ENCODE measurements around the gene C19orf53.
A peak's percentile ranks its signal among the peaks of the same experiment; 100 is the strongest.
"Not testable (repeated sequence)": the region's sequence is repeated elsewhere in the genome, so short reads cannot be mapped to it uniquely, and the experiment has no call there.

C19orf53 gene

GRCh38 chr19:13774217-13775191 lies at the start of gene C19orf53:
Gene C19orf53 (plus strand): TSS chr19:13774456. CDS start chr19:13774478, 22 bp downstream.
- peak; percentile 99 for ATAC-seq
- DNase-seq: peak; percentile 92

DNA sequence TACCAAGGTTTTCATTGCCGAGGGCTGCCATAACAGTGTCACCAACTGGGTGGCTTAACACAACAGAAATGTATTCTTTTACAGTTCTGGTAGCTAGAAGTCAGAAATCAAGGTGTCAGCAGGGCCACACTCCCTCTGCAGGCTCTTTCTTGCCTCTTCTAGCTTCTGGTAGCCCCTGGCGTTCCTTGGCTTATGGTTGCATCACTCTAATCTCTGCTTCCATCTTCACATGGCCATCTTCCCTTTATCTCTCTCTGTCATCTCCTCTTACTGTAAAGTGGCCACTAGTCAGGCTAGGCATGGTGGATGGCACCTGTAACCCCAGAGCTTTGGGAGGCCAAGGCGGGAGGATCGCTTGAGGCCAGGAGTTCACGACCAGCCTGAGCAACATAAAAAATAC lies 47.9 kb upstream of the C19orf53 start:
- no peak for DNase-seq
- ATAC-seq: no peak

DNA sequence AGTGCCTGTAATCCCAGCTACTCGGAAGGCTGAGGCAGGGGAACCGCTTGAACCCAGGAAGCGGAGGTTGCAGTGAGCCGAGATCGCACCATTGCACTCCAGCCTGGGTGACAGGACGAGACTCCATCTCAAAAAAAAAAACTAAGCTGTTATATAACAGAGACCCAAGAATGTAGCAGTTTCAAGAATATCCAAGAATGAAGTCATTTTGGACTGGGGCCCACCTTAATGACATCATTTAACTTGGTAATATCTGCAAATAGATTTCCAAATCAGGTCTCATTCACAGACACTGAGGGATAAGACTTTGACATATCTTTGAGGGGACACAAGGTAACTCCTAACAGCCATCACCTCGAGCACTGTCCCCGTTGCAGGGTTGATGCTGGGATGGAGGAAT lies 46.5 kb upstream of the C19orf53 start:
- DNase-seq (no peak), ATAC-seq (no peak)

DNA sequence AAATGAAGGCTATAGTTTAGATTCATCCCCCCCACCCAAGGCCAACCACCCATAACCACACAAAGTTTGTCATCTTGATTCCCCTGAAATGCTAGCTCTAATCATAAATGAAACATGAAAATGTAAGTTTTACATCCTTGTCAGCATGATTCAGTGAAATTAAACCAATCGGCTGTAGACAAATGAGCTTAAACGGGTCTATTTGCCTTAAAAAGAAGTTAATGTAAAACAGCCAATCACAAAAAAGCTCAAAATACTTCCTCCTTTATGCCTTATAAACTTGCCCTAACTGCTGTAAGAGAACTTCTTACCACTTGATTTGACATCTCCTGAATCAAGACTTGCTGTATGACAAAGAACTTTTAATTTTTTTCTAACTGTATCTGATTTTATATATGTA lies 44.4 kb upstream of the C19orf53 start:
- DNase-seq (no peak), ATAC-seq (no peak)

GRCh38 chr19:13731147-13731964 lies 42.9 kb upstream of the C19orf53 start:
- DNase-seq: peak; percentile 96

DNA sequence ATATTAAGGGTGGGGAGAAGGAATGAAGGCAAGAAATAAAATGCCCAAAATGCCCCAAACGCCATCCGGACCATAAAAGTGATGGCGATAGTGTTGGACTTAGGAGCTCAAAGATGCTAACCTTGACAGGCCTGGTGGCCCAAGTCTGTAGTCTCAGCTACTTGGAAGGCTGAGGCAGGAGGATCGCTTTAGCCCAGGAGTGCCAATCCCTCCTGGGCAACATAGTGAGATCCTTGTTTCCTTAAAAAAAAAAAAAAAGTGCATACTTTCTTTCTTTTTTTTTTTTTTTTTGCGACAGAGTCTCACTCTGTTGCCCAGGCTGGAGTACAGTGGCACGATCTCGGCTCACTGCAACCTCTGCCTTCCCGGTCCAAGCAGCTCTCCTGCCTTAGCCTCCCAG lies 41.9 kb upstream of the C19orf53 start:
- ATAC-seq (no peak), DNase-seq (no peak)

More at GRCh38 chr19:13731147-13731964, 42.9 kb upstream of the C19orf53 start:
- ATAC-seq: peak; percentile 99

GRCh38 chr19:13734751-13735150 lies 39.5 kb upstream of the C19orf53 start:
- DNase-seq: no peak

GRCh38 chr19:13738073-13738472 lies 36.2 kb upstream of the C19orf53 start:
- DNase-seq (no peak), ATAC-seq (no peak)

More at GRCh38 chr19:13734751-13735150, 39.5 kb upstream of the C19orf53 start:
- ATAC-seq: no peak

- no peak for ATAC-seq
- DNase-seq: no peak
Measured at GRCh38 chr19:13741893-13742292, 32.4 kb upstream of the C19orf53 start.

- ATAC-seq: no peak
- DNase-seq: no peak
Measured at GRCh38 chr19:13742756-13743155, 31.5 kb upstream of the C19orf53 start.

DNA sequence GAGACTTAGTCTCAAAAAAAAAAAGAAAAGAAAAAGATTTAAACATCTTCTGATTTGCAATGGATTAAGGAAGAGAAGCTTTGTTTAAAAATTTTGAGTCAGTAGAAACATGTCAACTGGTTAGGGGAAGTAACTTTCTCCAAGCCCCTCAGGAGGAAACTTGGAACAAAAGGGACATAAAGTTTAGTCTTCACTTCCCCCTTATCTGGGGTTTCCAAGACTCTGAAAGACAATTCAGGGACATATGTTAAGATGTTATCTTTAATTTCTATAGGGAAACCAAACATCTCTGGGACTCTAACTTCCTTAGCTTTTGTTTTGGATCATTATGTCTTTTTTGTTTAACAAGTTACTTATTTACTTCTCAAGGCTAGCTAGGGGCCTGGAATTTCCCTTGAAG lies 30.1 kb upstream of the C19orf53 start:
- no peak for ATAC-seq
- DNase-seq: no peak

DNA sequence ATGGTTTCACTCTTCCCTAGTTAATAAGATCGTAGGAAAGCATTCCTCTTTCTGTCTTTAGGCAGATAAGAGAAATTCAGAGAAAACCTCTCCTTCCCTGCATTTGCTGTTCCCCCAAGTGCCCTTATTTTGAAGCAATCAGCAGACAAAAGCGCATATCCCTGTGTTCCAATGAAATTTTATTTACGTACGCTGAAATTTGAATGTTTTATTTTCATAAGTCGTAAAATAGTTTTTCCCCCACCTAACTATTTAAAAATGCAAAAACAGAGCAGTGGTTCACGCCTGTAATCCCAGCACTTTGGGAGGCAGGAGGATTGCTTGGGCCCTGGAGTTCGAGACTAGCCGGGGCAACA lies 27.2 kb upstream of the C19orf53 start:
- ATAC-seq (no peak), DNase-seq (no peak)

- peak; percentile 25 for DNase-seq
- ATAC-seq: no peak
Measured at GRCh38 chr19:13748169-13748828, 26.0 kb upstream of the C19orf53 start.

- DNase-seq: no peak
- ATAC-seq: no peak
Measured at GRCh38 chr19:13751436-13751835, 22.8 kb upstream of the C19orf53 start.

DNA sequence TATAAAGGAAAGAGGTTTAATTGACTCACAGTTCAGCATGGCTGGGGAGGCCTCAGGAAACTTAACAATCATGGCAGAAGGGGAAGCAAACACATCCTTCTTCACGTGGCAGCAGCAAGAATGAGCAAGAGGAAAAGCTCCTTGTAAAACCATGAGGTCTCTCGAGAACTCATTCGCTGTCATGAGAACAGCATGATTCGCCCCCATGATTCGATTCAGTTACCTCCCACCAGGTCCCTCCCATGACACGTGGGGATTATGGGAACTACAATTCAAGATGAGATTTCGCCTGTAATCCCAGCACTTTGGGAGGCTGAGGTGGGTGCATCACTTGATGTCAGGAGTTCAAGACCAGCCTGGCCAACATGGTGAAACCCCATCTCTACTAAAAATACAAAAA lies 20.6 kb upstream of the C19orf53 start:
- not testable (repeated sequence) for ATAC-seq

GRCh38 chr19:13756210-13756609 lies 18.0 kb upstream of the C19orf53 start:
- DNase-seq (no peak), ATAC-seq (no peak)

More for the DNA sequence above, 20.6 kb upstream of the C19orf53 start:
- not testable (repeated sequence) for DNase-seq

DNA sequence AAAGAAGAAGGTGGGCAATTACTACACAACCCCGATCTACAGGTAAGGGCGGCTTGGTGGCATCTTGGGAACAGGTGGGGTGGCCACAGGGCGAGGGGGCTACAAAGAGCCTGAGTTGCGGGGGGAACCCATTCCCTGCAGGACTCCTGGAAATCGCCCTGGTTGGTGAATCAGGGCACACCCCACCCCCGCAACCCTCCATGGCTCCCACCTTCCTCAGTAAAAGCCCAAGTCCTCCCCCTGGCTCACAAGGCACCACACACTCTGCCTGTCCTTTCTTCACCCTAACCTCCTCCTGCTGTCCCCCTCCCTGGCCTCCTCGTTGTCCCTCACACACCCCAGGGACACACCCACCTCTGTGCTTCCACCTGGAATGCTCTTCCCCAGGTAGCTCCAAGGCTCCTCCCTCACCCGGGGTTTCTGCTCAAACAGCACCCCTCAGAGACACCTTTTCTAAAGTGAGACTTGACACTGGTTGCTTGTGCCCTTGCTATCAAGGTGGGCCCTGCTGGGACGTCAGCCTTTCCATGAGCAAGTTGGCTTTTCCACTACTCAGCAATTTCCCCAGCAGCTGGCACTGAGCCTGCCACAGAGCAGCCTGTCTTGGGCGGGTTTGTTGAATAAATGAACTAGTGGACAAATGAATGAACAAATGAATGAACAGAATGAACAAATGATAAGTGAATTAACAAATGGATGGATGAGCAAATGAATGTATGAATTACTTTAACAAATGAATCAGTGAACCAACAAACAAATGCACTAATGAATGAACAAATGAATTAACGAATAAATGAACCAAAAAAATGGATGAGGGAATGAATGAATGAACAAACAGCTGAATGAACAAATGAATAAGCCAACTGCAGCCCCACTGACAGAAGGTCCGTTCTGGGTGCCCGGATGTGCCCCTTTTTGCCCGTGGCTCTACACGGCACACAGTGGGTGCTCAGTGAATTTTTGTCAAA lies 16.2 kb upstream of the C19orf53 start:
- no peak for DNase-seq
- ATAC-seq: no peak

GRCh38 chr19:13758795-13759194 lies 15.5 kb upstream of the C19orf53 start:
- no peak for DNase-seq
- ATAC-seq: no peak

GRCh38 chr19:13761423-13761822 lies 12.8 kb upstream of the C19orf53 start:
- no peak for ATAC-seq
- no peak for DNase-seq

DNA sequence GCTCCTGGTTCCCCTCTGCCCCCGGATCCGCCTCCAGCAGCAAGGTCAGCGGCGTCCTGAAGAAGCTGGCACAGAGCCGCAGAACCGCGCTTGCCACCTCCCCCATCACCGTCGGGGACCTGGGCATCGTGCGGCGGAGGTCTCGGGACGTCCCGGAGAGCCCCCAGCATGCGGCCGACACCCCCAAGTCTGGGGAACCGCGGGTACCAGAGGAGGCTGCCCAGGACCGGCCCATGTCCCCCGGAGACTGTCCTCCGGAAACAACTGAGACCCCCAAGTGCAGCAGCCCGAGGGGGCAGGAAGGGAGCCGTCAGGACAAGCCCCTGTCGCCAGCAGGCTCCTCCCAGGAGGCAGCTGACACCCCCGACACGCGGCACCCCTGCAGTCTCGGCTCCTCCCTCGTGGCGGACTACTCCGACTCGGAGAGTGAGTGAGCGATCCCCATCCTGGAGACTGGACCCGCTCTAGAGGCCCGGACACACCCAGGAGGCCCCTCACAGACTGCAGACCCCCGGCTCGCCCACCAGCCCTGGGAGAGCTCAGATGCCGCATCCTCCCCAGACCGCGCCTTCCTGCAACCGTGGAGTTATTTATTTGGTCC lies 11.5 kb upstream of the C19orf53 start:
- no peak for ATAC-seq
- no peak for DNase-seq

GRCh38 chr19:13763265-13763664 lies 11.0 kb upstream of the C19orf53 start:
- ATAC-seq: no peak
- no peak for DNase-seq

All from stimulated activated naive CD8-positive, alpha-beta T cell treated with anti-CD3 and anti-CD28 coated beads, Interleukin-15, Interleukin-2, amounts not matched to agents 100 U/mL and 50 U/mL, for 24 hours (primary cell).